ENCODE measurements around the gene MYOG. TPM values are rescaled to one million over a fixed set of nuclear protein-coding genes. Genes with fewer than 3 reads are reported as not detected.

Gene MYOG
- polyA plus RNA-seq, 1 donor (not counting 4 experiments of a cell fraction or from before 2014, with no cell fraction given) = not detected

- dilution Hi-C loops (cut with MboI; ENCODE audit: extremely low pct_ligation_motif_present, low sequenced_read_pairs) = loop anchor here (25.0 kb wide), 1 partner anchor 222 kb away; no protein-coding TSS in a partner anchor
These were observed 45.1 kb downstream of the MYOG start for GRCh38 chr1:203040513-203041275.

GRCh38 chr1:203039609-203040512 is 46.0 kb downstream of the MYOG start:
- TF ChIP-seq CTCF (optimal IDR thresholded peaks at IDR 0.05 in 1 of 3, IDR thresholded peaks at IDR 0.05 in 1 of 3, conservative IDR thresholded peaks at IDR 0.05 in 1 of 3; ENCODE audit: extremely low read depth in 1 of 3, insufficient read depth in 2 of 3, low read length in 3 of 3) (peak; percentile 46 to 71 (median 51)), EZH2 (IDR thresholded peaks at IDR 0.05; ENCODE audit: low read length) (no peak)
- Histone ChIP-seq H3K27ac (ENCODE audit: control insufficient read depth, insufficient read depth, low read length) (no peak overlapping the region), H3K9me1 (ENCODE audit: control insufficient read depth, extremely low read depth, insufficient read depth, low read length) (no peaks in the 10 kb centered on the region), H2AFZ (ENCODE audit: control insufficient read depth, low read length) (no peak overlapping the region), H3K4me2 (ENCODE audit: control insufficient read depth, extremely low read depth, insufficient read depth, low read depth, low read length) (peak overlapping the region; percentile 15), H3K27me3 (ENCODE audit: control insufficient read depth, extremely low read depth, insufficient read depth, low read length) (peaks cover 5% of the 10 kb centered on the region), H3K79me2 (ENCODE audit: control insufficient read depth, insufficient read depth, low read length) (no peaks in the 10 kb centered on the region), H3K9ac (ENCODE audit: control insufficient read depth, extremely low read depth, insufficient read depth, low read length) (no peak overlapping the region), H4K20me1 (ENCODE audit: control insufficient read depth, extremely low read depth, insufficient read depth, low read length) (peaks cover 5% of the 10 kb centered on the region), H3K9me3 (ENCODE audit: control insufficient read depth, low read depth, low read length) (no peaks in the 10 kb centered on the region), H3K36me3 (ENCODE audit: control insufficient read depth in 2 of 2, extremely low read depth in 1 of 2, insufficient read depth in 2 of 2, low read length in 2 of 2) (no peaks in the 10 kb centered on the region), H3K4me1 (ENCODE audit: control insufficient read depth, extremely low read depth, insufficient read depth, low read length) (peaks cover 23% of the 10 kb centered on the region), H3K4me3 (ENCODE audit: control insufficient read depth in 2 of 3, extremely low read depth in 1 of 3, insufficient read depth in 2 of 3, low read depth in 1 of 3, low read length in 3 of 3) (no peak overlapping the region)
- dilution Hi-C loops (cut with MboI; ENCODE audit: extremely low pct_ligation_motif_present, low sequenced_read_pairs) = loop anchor here (25.0 kb wide), 1 partner anchor 222 kb away; no protein-coding TSS in a partner anchor
- FAIRE-seq (no peak), DNase-seq (ENCODE audit: low read depth, low spot score) (peak; percentile 60)

More at GRCh38 chr1:203040513-203041275, 45.1 kb downstream of the MYOG start:
- Histone ChIP-seq H3K9ac (ENCODE audit: control insufficient read depth, extremely low read depth, insufficient read depth, low read length) (no peak overlapping the region), H3K4me3 (ENCODE audit: control insufficient read depth in 2 of 3, extremely low read depth in 1 of 3, insufficient read depth in 2 of 3, low read depth in 1 of 3, low read length in 3 of 3) (no peak overlapping the region), H3K4me1 (ENCODE audit: control insufficient read depth, extremely low read depth, insufficient read depth, low read length) (peaks cover 23% of the 10 kb centered on the region), H4K20me1 (ENCODE audit: control insufficient read depth, extremely low read depth, insufficient read depth, low read length) (peaks cover 5% of the 10 kb centered on the region), H3K79me2 (ENCODE audit: control insufficient read depth, insufficient read depth, low read length) (no peaks in the 10 kb centered on the region), H3K27ac (ENCODE audit: control insufficient read depth, insufficient read depth, low read length) (no peak overlapping the region), H3K9me1 (ENCODE audit: control insufficient read depth, extremely low read depth, insufficient read depth, low read length) (no peaks in the 10 kb centered on the region), H3K4me2 (ENCODE audit: control insufficient read depth, extremely low read depth, insufficient read depth, low read depth, low read length) (no peak overlapping the region), H2AFZ (ENCODE audit: control insufficient read depth, low read length) (no peak overlapping the region), H3K9me3 (ENCODE audit: control insufficient read depth, low read depth, low read length) (no peaks in the 10 kb centered on the region), H3K27me3 (ENCODE audit: control insufficient read depth, extremely low read depth, insufficient read depth, low read length) (peaks cover 5% of the 10 kb centered on the region), H3K36me3 (ENCODE audit: control insufficient read depth in 2 of 2, extremely low read depth in 1 of 2, insufficient read depth in 2 of 2, low read length in 2 of 2) (peaks cover 0 to 2% of the 10 kb centered on the region in 2 experiments)
- no peak for FAIRE-seq
- TF ChIP-seq EZH2 (IDR thresholded peaks at IDR 0.05; ENCODE audit: low read length) = no peak
- TF ChIP-seq CTCF (optimal IDR thresholded peaks at IDR 0.05 in 1 of 3, IDR thresholded peaks at IDR 0.05 in 1 of 3, conservative IDR thresholded peaks at IDR 0.05 in 1 of 3; ENCODE audit: extremely low read depth in 1 of 3, insufficient read depth in 2 of 3, low read length in 3 of 3) = no peak
- DNase-seq (ENCODE audit: low read depth, low spot score) = no peak
